ENCODE data around the gene DCBLD1.

- no peak for TF ChIP-seq CTCF (conservative IDR thresholded peaks at IDR 0.05)
- TF ChIP-seq ZFX (IDR thresholded peaks at IDR 0.05), result no peak
These were observed 58.2 kb downstream of the DCBLD1 start for GRCh38 chr6:117540670-117541069.

Data from C4-2B (cell line).